ENCODE data around the gene MGST3.
A peak's percentile ranks its signal among the peaks of the same experiment; 100 is the strongest.
"Not testable (repeated sequence)": the region's sequence is repeated elsewhere in the genome, so short reads cannot be mapped to it uniquely, and the experiment has no call there.

Gene MGST3

GRCh38 chr1:165680303-165680702 lies 49.3 kb downstream of the MGST3 start:
- H3K9me3 ChIP-seq (ENCODE audit: insufficient read depth, low read depth, low read length) = no peaks in the 10 kb centered on the region
- H3K4me2 ChIP-seq (ENCODE audit: low read depth, low read length, poor library complexity, severe bottlenecking) = no peak overlapping the region
- H3K4me3 ChIP-seq (ENCODE audit: low read length, poor library complexity, severe bottlenecking) = no peak overlapping the region
- no peak overlapping the region for H2AFZ ChIP-seq (ENCODE audit: low read length)
- no peaks in the 10 kb centered on the region for H3K9me2 ChIP-seq (replicated peaks; ENCODE audit: low read depth, low read length)
- peaks cover 27% of the 10 kb centered on the region for H3K79me2 ChIP-seq (ENCODE audit: insufficient read depth, low read length)
- no peaks in the 10 kb centered on the region for H3F3A ChIP-seq (ENCODE audit: low read depth)
- no peak overlapping the region for H3K9ac ChIP-seq (ENCODE audit: low read depth, low read length, poor library complexity, severe bottlenecking)
- no peak for TF ChIP-seq EZH2phosphoT487 (IDR thresholded peaks at IDR 0.05; ENCODE audit: borderline replicate concordance)
- no peaks in the 10 kb centered on the region for H4K20me1 ChIP-seq (ENCODE audit: insufficient read depth, low read length, poor library complexity, severe bottlenecking)
- peaks cover 77% of the 10 kb centered on the region for H3K36me3 ChIP-seq (ENCODE audit: insufficient read depth, low read length)
- H3K4me1 ChIP-seq (ENCODE audit: insufficient read depth, low read length, poor library complexity, severe bottlenecking) = no peaks in the 10 kb centered on the region
- H3K27me3 ChIP-seq (ENCODE audit: insufficient read depth, low read length, poor library complexity, severe bottlenecking) = no peaks in the 10 kb centered on the region

GRCh38 chr1:165680773-165681172 lies 49.7 kb downstream of the MGST3 start:
- H3K9me3 ChIP-seq (ENCODE audit: insufficient read depth, low read depth, low read length); H3K9ac ChIP-seq (ENCODE audit: low read depth, low read length, poor library complexity, severe bottlenecking); H2AFZ ChIP-seq (ENCODE audit: low read length); H3F3A ChIP-seq (ENCODE audit: low read depth); H4K20me1 ChIP-seq (ENCODE audit: insufficient read depth, low read length, poor library complexity, severe bottlenecking); H3K4me3 ChIP-seq (ENCODE audit: low read length, poor library complexity, severe bottlenecking); H3K4me1 ChIP-seq (ENCODE audit: insufficient read depth, low read length, poor library complexity, severe bottlenecking); H3K9me2 ChIP-seq (replicated peaks; ENCODE audit: low read depth, low read length); H3K27me3 ChIP-seq (ENCODE audit: insufficient read depth, low read length, poor library complexity, severe bottlenecking); H3K4me2 ChIP-seq (ENCODE audit: low read depth, low read length, poor library complexity, severe bottlenecking): not testable (repeated sequence)
- H3K79me2 ChIP-seq (ENCODE audit: insufficient read depth, low read length) = peaks cover 32% of the 10 kb centered on the region
- peaks cover 77% of the 10 kb centered on the region for H3K36me3 ChIP-seq (ENCODE audit: insufficient read depth, low read length)

- no peaks in the 10 kb centered on the region for H3K9me2 ChIP-seq (replicated peaks; ENCODE audit: low read depth, low read length)
- H3K4me1 ChIP-seq (ENCODE audit: insufficient read depth, low read length, poor library complexity, severe bottlenecking) = peaks cover 17% of the 10 kb centered on the region
- peaks cover 58% of the 10 kb centered on the region for H3K36me3 ChIP-seq (ENCODE audit: insufficient read depth, low read length)
- no peak overlapping the region for H3K9ac ChIP-seq (ENCODE audit: low read depth, low read length, poor library complexity, severe bottlenecking)
- H3K4me3 ChIP-seq (ENCODE audit: low read length, poor library complexity, severe bottlenecking) = no peak overlapping the region
- peaks cover 64% of the 10 kb centered on the region for H3K79me2 ChIP-seq (ENCODE audit: insufficient read depth, low read length)
- H3K9me3 ChIP-seq (ENCODE audit: insufficient read depth, low read depth, low read length) = no peaks in the 10 kb centered on the region
- H2AFZ ChIP-seq (ENCODE audit: low read length) = no peak overlapping the region
- H3K4me2 ChIP-seq (ENCODE audit: low read depth, low read length, poor library complexity, severe bottlenecking) = no peak overlapping the region
- peaks cover 22% of the 10 kb centered on the region for H4K20me1 ChIP-seq (ENCODE audit: insufficient read depth, low read length, poor library complexity, severe bottlenecking)
- no peaks in the 10 kb centered on the region for H3K27me3 ChIP-seq (ENCODE audit: insufficient read depth, low read length, poor library complexity, severe bottlenecking)
- TF ChIP-seq CTCF (conservative IDR thresholded peaks at IDR 0.05; ENCODE audit: low read length) (no peak), EZH2phosphoT487 (IDR thresholded peaks at IDR 0.05; ENCODE audit: borderline replicate concordance) (no peak)
- no peaks in the 10 kb centered on the region for H3F3A ChIP-seq (ENCODE audit: low read depth)
Measured at GRCh38 chr1:165683848-165684485, 52.9 kb downstream of the MGST3 start.

- H3K4me3 ChIP-seq (ENCODE audit: low read length, poor library complexity, severe bottlenecking) = no peak overlapping the region
- peaks cover 23% of the 10 kb centered on the region for H4K20me1 ChIP-seq (ENCODE audit: insufficient read depth, low read length, poor library complexity, severe bottlenecking)
- H3K4me1 ChIP-seq (ENCODE audit: insufficient read depth, low read length, poor library complexity, severe bottlenecking) = peaks cover 21% of the 10 kb centered on the region
- no peaks in the 10 kb centered on the region for H3K27me3 ChIP-seq (ENCODE audit: insufficient read depth, low read length, poor library complexity, severe bottlenecking)
- peak overlapping the region; percentile 29 for H3K4me2 ChIP-seq (ENCODE audit: low read depth, low read length, poor library complexity, severe bottlenecking)
- H3F3A ChIP-seq (ENCODE audit: low read depth) = no peaks in the 10 kb centered on the region
- peaks cover 82% of the 10 kb centered on the region for H3K79me2 ChIP-seq (ENCODE audit: insufficient read depth, low read length)
- no peaks in the 10 kb centered on the region for H3K9me3 ChIP-seq (ENCODE audit: insufficient read depth, low read depth, low read length)
- no peak for TF ChIP-seq EZH2phosphoT487 (IDR thresholded peaks at IDR 0.05; ENCODE audit: borderline replicate concordance)
- peak; percentile 69 for TF ChIP-seq CTCF (conservative IDR thresholded peaks at IDR 0.05; ENCODE audit: low read length)
- peak overlapping the region; percentile 10 for H3K9ac ChIP-seq (ENCODE audit: low read depth, low read length, poor library complexity, severe bottlenecking)
- H3K36me3 ChIP-seq (ENCODE audit: insufficient read depth, low read length) = peaks cover 35% of the 10 kb centered on the region
- no peak overlapping the region for H2AFZ ChIP-seq (ENCODE audit: low read length)
- H3K9me2 ChIP-seq (replicated peaks; ENCODE audit: low read depth, low read length) = no peaks in the 10 kb centered on the region
Measured at GRCh38 chr1:165686121-165686970, 55.3 kb downstream of the MGST3 start.
